Activated CD4-positive, CD25-positive, alpha-beta regulatory T cell treated with anti-CD3 and anti-CD28 coated beads, Interleukin-2, amount 50 U/mL, for 72 hours (primary cell): Measurements from ENCODE around the gene FRMPD4.
"Not testable (repeated sequence)": the region's sequence is repeated elsewhere in the genome, so short reads cannot be mapped to it uniquely, and the experiment has no call there.

ENCODE experiments used
- DNase-seq: peaks from one replicate; pipeline ENCODE4 v3.0.0; 2021

The FRMPD4 gene

DNA sequence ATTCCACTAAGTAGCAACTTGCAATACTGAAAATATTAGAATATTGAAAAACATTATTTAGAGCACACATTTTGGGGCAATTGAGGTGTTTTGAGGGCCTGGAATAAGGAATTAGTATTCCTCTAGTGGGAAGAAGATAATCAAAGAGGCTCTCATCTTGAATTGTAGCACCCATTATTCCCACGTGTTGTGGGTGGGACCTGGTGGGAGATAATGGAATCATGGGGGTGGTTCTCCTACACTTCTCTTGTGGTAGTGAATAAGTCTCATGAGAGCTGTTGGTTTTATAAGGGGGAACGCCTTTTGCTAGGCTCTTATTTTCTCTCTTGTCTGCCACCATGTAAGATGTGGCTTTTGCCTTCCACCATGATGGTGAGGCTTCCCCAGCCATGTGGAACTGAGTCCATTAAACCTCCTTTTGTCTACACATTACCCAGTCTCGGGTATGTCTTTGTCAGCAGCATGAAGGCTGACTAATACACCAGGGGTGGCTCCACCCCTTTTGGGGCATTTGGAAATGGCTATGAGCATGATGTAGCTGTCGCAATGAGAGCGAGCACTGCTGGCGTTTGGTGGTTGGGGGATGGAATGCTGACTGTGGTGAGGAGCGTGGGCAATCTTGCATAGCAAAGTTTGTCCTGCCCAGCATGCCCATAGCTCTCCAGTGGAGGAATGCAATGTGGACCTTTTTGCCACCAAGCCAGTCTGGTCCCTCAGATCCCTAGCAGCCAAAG lies 308.2 kb downstream of the FRMPD4 start:
- no peak for DNase-seq

DNA sequence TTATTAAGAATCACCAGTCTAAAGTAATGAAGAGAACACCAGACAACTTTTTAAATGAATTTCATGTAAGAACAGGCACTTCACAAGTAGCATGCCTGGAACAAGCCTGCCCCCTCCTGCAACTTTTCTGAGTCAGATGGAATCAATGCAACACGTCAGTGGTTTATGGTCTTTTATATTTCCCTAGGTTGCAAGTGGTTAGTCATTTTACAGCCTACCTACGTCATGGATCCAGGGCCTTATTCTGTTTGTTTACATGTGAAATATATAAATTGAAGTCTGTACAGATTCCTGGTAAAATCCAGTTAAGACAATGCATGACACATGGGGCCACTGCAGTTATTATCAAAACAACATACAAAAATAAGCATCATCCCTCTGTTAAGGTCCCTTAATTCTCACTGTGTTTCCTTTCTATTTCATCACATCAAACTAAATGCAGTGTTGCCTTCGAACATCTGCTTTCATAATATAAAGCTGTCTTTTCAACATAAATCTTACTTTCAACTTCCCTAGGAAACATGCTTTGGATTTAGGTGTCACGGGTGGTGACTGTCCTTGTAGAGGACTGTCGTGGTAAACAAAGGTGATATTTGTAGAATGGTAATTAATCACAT lies 309.3 kb downstream of the FRMPD4 start:
- DNase-seq, result no peak

DNA sequence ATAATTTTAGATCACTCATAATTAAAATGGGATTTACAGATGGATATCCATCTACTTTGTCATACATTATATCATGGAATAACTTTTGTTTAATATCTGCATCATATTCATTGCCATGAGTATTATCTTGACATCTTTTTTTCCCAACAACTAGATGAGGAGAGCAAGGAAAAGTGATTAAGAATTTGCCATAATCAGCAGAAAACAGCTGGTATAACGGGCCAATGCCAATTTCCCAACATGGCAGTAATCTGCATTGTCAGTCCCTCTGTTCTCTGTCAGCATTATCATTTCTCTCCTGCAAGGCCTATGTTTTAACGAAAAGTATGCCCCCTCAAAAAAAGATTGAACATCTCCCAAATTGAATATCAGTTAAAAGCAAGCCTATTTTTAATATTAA lies 314.0 kb downstream of the FRMPD4 start:
- no peak for DNase-seq

DNA sequence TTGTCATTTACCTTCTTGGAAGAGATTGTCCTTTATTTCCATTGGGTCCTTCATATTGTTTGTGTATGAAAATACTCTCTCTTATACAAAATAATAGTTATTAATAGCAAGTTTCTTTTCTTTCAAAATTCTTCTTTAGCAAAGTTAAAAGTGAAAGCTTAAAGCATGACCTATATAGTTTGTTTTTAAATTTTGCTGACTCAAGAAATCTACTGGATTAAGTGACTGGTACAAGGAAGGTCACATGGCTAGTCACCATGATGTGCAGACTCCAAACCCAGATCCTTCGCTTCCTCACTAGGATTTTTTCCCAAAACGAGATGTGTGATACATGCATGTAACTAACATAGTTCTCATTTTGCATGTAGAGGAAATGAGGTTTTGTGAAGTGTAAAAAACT lies 322.7 kb downstream of the FRMPD4 start:
- no peak for DNase-seq

DNA sequence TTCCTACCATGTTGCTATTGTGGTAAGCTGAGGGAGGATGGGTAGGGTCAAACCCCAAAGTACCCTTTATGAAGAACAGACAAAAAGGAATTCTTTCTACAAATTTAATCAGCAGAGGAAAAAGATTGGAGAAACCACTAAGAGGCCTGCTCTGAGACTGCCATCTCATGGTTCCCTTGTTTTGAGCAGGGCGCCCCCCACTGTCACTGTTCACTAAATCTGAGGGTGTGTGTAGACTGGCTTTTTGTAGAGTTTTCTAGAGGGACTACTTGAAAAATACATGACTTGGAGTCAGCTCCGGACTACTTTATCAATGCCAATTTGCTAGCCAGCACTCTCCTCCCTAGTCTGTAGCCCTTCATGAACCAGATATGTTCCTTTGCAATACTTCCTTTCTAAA lies 324.8 kb downstream of the FRMPD4 start:
- DNase-seq, result no peak

DNA sequence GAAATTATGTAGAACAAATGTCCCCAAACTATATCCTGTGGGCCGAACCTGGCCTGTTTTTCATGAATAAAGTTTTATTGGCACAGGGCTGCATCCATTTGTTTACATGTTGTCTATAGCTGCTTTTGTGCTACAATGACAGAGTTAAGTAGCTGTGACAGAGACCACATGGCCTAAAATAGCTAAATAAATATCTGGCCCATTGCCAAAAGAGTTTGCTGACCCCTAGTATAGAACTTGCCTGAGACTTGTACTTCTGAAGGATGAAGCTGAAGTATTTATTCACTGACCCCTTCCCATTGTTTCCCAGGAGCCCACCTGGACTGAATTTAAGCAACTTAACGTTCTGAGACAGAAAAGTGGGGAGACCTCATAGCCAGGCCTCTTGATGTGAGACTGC lies 325.6 kb downstream of the FRMPD4 start:
- DNase-seq, result no peak

DNA sequence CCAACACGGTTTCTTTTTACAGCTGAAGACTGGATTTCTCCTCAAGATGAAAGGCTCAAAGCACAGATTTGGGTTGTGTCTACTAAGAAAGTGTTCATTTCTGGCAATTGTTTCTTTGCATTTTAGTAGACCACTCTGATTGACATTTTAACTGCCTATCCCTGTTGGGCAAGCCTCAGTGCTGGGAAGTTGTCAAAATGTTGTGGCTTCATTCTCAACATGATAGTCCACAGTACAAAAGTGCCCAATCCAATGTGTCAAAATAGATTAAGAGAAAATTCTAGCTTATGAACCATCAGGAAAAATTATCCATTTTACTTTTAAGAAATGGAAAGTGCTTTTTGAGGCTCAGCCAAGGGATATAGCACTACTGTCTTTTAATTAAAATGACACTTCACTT lies 329.0 kb downstream of the FRMPD4 start:
- DNase-seq, result no peak

DNA sequence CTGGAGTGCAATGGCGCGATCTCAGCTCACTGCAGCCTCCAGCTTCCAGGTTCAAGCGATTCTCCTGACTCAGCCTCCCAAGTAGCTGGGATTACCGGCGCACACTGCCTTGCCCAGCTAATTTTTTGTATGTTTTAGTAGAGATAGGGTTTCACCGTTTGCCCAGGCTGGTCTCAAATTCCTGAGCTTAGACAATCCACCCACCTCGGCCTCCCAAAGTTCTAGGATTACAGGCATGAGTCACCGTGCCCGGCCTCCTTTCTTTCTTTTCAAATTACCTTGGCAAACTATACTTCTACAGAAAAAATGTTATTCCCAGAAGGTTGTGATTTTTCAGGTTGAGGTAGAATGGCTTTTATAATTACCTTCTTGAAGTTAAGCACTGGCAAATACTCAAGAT lies 331.0 kb downstream of the FRMPD4 start:
- DNase-seq, result no peak

DNA sequence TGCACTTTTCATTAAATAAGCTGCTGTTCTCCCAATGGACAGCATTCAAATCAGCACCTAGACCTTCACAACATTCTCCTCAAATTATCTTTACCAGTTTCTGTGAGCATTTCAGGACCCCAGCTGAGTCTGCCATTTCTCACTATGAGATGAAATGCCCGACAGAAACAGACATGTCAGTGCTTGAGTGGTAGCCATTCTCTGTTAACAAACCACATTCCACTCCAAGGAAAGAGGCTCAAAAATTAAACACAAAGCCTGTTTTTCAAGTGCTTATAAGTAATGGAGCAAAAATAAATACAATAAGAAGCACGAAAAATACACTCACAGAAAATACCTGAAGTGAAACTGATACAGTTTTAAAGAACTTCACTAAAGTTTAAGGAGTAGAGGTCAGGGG lies 332.8 kb downstream of the FRMPD4 start:
- DNase-seq, result no peak

DNA sequence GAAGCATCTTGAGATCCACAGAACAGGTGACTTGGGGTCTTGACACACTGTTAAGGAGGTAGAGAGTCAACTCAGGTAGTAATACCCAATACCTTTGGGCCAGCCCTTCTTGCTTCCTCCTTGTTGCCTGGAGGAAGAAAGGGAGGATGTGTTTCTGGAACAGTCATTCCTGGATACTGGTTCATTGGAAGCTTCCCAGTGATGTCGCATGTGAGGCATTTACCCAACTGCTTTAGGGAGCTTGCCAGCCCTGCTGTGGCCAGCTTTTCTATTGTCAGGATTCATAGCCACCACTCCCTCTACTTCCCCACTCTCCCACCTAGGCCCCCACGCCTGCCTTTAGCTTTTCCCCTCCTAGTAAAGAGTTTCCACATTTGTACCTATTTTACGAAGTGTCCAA lies 342.7 kb downstream of the FRMPD4 start:
- no peak for DNase-seq

DNA sequence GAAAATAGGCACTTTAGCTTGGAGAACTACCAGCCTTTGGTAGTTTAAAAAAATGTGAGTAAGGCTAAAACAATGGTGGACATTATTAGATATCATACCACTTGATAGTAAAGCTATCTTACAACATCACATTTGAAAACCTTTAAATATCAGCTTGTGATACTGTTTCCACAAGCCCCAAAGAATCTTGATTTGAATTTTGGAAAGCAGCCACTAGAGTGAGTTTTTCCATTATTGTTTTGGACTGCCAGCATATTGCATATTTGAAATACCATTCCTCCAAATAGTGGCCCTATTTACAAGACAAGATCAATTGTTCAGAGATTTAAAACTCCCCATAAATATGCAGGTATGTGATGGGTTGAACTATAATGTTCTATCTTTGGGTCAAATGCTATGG lies 349.9 kb downstream of the FRMPD4 start:
- no peak for DNase-seq

DNA sequence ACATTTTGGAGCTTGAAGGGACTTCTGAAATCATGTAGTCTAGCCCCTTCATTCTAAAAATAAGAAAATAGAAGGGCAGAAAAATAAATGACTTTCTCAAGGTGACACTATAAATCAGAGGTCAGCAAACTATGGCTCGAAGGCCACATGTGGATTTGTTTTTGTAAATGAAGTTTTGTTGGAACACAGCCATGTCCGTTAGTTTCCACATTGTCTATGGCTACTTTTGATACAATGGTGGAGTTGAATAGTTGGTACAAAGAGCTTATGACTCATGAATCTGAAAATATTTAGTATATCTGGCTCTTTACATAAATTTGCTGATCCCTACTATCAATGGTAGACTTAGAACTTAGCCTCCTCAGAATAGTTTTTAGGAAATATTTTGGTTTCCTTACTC lies 350.5 kb downstream of the FRMPD4 start:
- no peak for DNase-seq

DNA sequence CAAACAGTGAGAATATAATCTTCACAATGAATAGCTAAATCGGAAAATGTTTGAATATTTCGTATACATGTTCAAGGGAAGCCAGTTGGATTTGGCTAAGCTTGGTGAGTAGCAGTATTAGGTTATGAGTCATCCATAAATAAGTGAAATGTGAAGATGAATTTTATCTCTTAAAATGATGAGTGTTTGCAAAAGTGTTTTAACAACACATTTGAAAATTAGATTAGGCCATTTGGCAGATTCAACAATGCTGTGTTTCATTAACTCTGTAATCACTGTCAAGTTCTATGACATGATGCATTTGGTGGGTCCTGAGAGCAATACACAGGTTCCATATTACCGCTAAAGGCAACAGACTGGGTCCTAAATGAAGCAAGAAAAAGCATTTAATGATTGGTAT lies 351.1 kb downstream of the FRMPD4 start:
- DNase-seq, result no peak

DNA sequence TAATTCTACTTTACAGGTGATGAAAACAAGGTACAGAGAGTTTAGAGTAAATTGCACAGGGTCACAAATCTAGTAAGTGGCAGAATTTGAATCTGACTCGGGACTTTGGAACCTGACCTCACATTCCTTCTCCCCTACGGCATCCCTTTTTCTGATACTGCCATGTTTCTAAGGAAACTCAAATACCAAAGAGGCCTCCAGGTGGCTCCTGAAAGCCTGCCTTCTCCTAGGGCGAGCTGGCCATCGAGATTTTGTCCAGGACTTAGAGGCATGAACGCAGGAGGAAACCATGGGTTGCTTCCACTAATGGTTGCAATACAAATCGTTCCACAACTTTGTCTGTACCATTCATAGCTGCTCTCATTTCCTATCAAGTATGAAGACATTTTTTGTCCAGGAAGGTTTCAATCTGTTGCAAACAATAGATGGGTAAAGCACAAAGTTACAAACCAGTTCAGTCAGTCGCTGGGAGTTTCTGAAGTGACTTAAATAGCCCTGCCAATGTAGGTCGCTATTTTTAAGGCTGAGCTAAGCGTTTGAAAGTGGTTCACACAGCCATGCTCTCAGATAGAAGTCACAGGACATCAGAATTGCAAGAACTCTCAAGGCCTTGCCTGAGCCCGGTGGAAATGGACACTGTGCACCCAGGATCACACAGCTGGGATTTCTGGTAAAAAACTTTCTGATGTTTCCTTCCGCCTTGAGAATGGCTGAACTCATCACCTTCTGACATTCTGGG lies 356.3 kb downstream of the FRMPD4 start:
- no peak for DNase-seq

DNA sequence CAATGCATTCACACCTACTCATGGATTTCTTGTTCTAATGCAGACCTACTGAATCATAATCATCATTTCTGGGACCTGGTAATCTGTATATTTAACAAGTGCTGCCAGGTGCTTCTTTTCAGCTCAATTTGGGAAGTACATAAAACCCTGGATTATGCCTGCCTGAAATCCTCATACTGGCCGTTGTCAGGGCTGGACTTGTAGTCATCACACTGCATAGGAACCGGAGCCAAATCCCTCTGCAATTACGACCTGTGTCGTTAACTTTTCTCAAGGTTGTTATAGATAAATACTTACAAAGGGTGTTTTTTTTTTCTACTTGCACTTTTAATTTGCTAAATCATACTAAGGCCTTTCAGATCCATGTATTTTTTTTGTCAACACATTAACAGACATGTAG lies 358.1 kb downstream of the FRMPD4 start:
- no peak for DNase-seq

DNA sequence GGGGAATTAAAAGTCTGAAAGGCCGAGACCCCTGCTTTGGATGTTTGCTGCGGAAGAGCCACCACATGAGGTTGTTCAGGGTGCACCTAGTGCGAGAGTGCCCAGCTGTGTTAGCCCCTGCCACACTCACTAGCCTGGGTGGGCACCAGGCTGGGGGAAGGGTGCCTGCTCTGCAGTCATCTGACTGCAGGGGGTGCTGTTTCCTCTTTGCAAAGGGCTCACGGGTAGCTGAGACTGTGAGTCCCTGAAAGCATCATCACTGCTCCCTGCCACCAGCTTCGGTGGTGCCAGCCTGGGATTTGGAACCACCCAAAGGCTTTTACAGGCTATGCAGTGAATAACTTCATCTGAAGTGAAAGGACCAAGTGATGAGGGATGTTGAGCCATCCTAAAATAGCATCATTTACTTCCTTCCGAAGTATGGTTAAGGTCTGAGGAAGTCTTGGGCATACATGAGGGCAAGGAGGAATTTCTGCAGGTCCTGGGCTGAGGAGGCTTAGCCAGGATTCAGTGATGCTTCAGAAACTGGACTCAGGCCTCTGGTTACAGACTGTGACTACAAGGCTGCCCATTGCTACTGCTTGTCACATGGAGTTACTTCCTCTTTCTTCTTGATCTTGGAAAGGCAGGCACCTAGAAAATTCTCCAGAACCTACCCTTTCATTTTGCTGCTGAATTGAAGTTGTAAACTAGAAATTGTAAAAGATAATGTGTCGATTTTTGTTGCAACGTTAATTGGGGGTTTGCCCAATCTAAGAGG lies 359.7 kb downstream of the FRMPD4 start:
- DNase-seq, result no peak

DNA sequence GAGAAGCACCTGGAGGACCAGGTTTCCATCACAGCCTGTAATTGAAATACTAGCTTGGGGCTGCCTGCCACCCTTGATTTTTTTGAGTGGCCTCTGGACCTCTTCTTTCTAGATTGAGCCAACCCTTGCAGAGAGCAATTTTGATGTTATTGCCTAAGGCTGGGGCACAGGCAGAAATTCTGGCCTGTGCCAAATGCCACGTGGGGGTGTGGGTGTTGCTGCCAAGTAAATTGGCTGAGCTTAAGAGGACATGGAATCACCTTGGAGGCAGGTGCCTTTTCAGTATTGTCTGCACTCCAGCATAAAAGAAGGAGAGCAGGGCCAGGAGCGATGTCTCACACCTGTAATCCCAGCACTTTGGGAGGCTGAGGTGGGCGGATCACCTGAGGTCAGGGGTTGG lies 366.9 kb downstream of the FRMPD4 start:
- DNase-seq, result no peak

DNA sequence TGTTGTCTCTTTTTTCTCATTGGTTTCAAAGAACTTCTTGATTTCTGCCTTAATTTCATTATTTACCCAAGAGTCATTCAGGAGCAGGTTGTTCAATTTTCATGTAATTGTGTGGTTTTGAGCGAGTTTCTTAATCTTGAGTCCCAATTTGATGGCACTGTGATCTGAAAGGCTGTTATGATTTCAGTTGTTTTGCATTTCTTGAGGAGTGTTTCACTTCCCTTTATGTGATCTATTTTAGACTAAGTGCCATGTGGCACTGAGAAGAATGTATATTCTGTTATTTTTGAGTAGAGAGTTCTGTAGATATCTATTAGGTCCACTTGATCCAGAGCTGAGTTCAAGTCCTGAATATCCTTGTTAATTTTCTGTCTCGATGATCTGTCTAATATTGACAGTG lies 377.1 kb downstream of the FRMPD4 start:
- not testable (repeated sequence) for DNase-seq

DNA sequence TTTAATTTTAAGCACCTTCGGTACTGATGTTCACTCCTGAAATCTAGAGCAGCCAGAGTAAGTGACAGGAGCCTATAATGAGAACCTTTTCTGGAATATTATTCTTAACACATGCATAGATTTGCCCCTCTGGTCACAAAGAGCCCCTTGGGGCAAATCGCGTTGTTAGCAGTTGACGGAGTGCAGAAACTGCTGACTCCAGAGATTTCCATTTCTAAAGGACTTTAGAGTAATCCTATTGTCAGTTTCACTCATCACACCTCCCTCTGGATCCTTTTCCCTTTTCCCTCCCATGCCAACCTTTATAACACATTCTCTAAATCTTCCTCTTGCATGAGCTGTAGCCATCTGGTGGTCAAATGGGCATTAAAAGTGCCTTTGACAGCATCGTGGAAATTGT lies 388.0 kb downstream of the FRMPD4 start:
- DNase-seq, result no peak

DNA sequence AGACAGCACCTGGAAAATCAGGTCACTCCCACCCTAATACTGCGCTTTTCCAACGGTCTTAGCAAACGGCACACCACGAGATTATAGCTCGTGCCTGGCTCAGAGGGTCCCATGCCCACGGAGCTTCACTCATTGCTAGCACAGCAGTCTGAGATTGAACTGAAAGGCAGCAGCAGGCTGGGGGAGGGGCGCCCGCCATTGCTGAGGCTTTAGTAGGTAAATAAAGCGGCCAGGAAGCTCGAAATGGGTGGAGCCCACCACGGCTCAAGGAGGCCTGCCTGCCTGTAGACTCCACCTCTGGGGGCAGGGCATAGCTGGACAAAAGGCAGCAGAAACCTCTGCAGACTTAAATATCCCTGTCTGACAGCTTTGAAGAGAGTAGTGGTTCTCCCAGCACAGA lies 399.8 kb downstream of the FRMPD4 start:
- DNase-seq, result not testable (repeated sequence)

DNA sequence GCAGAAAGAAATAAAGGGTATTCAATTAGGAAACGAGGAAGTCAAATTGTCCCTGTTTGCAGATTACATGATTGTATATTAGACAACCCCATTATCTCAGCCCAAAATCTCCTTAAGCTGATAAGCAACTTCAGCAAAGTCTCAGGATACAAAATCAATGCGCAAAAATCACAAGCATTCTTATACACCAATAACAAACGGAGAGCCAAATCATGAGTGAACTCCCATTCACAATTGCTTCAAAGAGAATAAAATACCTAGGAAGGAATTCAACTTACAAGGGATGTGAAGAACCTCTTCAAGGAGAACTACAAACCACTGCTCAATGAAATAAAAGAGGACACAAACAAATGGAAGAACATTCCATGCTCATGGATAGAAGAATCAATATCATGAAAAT lies 404.0 kb downstream of the FRMPD4 start:
- DNase-seq, result not testable (repeated sequence)

DNA sequence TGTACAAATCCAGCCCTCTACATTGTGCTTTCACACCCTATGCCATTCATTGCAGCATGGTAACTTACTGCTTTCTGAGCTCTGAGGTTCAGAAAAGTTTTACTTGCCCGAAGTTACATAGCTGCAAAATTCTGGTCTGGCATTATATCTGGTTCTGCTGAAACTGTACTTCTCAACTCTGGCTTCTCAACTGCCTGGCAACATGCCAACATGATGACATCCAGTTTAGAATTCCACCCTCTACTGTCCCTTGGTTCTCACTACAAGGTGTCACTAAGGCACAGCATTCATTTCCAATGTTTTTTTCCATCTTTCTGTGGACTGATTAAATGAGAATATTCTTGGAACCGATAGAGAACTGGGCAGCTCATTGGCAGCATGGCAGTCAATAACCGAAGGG lies 410.1 kb downstream of the FRMPD4 start:
- no peak for DNase-seq

DNA sequence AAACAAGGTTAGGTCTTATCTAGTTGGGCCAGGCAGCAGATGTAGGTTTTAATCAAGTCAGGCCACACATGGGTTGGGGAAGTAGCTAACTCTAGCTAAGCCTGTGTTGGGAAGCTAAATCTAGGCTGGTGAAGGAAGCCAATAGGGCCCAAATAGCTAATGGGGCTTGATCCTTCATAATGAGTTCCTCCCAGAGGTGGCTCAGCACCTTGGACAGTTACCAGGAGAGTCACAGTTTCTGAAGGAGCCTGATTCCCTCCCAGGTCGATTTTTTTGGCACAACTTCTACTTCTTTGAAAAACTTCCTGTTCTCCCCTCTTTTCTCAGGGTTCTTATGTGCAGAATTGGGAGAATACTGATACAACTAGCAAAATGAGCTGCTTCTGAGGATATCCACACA lies 410.5 kb downstream of the FRMPD4 start:
- DNase-seq, result no peak

DNA sequence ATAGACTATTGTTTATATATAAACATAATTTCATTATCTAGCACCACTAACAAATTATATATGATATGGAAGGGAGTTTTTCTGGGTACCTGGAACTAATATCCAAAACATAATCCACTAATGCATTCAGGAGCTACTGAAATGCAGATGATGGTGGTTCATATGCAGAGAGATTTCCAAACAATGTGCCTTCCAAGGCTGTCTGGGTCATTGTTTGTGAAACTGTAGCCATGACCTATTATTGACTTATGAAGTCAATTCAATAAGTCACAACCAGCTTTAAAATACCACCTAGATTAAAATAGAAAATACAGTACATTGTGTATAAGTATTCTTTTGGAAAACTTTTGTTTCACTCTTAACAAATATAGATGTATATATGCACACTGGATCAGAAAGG lies 415.9 kb downstream of the FRMPD4 start:
- DNase-seq, result no peak
